GM18861 (cell line): ENCODE data around the gene ITK.

Source experiments
- ATAC-seq: cut with Tn5 transposase; IDR thresholded peaks from one replicate; pipeline ENCODE4 v1.9.1; 2021; ENCODE audit not compliant: unreplicated experiment

ITK gene

GRCh38 chr5:157278319-157279037 lies 97.8 kb downstream of the ITK start:
- ATAC-seq: no peak

DNA sequence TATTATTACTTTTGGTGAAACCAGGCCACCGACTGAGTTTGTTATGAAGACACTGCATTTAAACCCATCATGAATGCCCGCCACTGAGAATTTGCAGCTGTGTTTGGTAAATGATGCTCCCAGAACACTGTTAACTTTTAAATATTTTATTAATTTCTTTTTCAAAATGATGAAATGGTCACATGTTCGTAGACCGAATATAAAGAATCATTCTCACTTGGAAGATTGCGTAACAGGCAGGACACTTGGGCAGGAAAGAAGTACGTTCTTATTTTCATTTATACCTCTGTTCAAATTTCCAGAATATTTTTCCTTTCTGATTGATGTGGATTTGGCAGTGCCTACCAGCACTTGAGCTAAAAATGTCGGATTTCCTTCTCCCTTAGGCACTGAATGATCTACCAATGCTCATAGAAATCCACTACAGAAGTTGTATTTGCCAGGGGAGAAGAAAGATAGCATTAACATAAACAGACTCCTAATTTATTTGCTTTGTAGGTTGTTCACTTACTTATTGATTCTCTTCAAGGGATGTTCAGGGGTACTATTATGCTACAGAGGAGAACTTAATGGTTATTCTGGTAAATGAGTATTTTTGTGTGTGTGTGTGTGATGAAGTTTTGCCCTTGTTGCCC lies 99.1 kb downstream of the ITK start:
- no peak for ATAC-seq

GRCh38 chr5:157280927-157281326 lies 100.3 kb downstream of the ITK start:
- ATAC-seq: no peak

DNA sequence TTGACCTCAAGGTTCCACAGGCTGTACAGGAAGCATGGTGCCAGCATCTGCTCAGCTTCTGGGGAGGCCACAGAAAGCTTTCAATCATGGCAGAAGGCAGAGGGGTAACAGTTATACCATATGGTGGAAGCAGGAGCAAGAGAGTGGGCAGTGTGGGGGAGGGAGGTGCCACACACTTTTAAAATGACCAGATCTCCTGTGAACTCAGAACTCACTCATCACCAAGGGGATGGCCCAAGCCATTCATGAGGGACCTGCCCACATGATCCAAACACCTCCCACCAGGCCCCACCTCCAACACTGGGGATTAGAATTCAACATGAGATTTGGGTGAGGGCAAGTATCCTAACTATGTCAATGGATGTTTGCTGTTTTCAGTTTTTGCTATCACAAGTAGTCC lies 101.5 kb downstream of the ITK start:
- no peak for ATAC-seq

DNA sequence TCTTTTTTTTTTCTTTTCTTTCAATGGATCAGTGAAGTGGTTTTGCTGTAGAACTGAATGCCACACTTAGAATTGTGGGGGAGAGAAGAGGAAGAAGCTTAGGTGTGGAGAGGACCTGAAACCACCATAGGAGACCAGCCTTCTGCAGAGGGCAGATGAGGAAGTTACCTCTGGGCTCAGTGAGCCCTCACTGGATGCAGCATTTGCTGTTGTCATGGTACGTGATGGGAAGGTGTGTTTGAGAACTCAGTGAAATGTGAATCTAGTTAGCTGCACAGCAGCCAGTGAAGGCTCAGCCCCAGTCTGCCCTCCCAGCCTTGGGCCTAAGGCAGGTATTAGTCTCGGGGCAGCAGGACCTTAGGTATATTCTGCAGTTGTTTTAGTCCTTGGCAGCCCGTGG lies 102.8 kb downstream of the ITK start:
- peak; percentile 99 for ATAC-seq

DNA sequence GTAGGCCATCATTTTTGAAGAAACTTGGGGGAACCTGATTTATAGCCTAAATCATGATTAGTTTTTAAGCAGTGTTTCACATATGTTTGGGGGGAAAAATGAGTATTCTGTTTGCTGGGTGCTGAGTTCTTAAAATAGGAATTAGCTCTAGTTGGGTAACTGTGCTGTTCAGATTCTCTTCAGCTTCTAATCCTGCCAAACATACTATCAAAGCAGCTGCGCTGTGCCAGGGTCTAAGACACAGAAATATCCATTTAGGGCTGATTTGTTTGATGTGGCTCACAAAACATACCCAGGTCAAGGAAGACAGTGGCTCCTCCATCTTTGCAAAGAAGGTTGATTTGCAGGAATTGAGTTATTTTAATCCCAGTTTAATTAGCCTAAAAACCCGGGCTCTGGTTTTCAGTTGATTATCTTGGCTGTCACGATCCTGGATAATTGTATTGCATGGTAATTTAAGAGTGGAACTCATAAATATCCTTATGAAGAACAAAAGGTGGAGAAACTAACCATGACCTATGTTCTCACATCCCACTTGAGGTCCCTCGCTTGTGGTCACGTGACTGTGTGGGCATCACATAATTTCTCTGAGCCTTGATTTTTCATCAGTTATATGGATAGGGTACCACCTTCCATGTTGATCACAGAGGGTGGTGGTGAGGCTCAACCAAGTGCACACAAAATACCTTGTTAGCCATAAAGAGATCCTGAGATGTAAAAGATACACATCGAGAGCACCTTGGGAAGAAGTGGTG lies 104.0 kb downstream of the ITK start:
- no peak for ATAC-seq

GRCh38 chr5:157285310-157286035 lies 104.8 kb downstream of the ITK start:
- no peak for ATAC-seq

DNA sequence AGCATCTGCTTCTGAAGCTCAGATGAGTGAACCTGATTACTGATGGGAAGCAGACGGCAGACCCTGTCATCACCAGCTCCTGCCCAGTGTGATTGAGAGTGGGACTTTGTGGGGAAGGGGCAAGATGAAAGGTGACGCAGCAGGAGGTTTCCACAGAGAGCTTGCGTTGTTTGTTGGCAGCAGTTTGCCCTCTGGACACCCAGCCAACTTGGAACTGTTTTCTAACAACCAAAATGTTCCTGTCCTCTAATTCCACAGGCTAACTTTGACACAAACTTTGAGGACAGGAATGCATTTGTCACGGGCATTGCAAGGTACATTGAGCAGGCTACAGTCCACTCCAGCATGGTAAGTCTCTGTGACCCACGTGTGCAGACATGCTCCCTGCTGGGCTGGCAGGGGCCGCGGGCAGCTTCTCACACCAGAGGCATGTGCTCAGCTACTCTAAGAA lies 106.1 kb downstream of the ITK start:
- no peak for ATAC-seq

GRCh38 chr5:157288405-157289163 lies 107.9 kb downstream of the ITK start:
- ATAC-seq: no peak

- ATAC-seq: no peak
These were observed 108.7 kb downstream of the ITK start for GRCh38 chr5:157289164-157289819.

DNA sequence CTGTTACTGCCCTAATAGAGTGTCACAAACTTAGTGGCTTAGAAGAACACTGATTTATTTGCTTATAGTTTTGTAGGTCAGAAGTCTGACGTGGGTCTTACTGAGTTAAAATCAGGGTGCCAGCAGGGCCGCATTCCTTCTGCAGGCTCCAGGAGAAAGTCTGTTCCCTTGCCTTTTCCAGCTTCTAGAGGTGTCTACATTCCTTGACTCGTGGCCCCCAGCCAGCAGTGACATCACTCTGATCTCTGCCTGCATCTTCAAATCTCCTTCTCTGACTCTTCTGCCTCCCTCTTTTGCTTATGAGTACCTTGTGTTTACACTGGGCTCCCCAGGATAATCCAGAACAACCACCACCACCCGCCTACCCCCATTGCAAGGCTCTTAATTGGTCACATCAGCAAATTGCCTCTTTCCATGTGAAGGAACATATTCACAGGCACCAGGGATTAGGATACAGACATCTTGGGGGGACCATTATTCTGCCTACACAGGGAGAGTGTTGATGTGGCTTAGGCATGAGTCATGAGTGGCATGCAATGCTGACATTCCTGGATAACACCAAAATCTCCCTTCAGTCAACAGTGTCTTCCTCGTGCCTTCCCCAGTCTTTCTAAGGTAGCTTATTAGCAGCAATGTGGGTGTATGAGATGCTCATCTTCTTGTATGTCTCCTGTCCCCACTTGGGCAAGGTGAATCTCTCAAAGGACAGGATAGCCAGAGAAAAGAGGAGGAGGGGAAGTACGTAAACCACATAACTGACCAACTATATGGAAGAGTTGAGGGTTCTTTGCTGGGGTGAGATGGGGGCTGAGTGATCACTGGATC lies 109.7 kb downstream of the ITK start:
- ATAC-seq: no peak

DNA sequence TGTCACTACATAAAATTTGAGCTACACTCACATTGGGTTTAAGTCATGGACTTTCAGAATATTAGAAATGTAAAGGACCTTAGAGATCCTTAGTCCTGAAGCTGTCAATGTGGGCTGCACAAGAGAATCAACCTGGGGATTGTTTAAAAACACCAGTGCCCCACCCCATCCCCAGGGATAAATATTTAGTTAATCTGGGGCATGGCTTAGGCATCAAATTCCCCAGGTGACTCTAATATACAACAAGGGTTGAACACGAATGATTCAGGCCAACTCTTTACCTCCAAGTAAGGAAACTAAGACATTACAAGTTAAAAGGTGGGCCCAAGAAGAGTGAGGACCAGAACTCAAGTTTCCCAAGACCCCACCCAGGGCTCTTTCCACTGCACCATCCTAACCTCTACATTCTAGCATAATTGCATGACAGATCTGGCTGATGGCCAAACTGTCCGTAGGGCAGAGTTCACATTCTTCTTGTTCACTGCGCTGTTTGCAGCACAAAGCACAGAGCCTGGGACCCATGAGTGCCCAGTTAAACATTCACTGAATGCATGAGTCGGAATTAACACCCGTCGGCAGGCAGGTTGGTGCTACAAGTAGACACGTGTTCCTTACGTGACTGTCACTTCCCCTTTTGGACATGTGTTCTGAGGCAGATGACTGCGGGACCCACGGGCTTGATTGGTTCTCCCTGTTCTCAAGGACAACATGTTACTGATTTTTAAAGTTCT lies 110.5 kb downstream of the ITK start:
- ATAC-seq: peak; percentile 98

DNA sequence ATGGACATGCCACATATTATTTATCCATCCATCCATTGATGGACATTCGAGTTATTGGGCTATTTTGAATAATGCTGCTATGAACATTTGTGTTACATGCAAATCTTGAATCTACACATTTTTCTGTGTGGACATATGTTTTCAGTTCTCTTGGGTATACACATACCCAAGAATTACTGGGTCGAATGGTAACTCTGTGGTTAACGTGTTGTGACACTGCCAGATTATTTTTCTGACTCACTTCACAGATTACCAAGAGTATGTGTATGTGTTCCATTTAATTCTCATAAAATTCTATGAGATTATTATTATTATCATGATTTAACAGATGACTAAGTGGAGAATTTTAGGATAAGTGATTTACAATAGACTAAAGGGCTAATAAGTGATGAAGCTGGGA lies 112.0 kb downstream of the ITK start:
- no peak for ATAC-seq

DNA sequence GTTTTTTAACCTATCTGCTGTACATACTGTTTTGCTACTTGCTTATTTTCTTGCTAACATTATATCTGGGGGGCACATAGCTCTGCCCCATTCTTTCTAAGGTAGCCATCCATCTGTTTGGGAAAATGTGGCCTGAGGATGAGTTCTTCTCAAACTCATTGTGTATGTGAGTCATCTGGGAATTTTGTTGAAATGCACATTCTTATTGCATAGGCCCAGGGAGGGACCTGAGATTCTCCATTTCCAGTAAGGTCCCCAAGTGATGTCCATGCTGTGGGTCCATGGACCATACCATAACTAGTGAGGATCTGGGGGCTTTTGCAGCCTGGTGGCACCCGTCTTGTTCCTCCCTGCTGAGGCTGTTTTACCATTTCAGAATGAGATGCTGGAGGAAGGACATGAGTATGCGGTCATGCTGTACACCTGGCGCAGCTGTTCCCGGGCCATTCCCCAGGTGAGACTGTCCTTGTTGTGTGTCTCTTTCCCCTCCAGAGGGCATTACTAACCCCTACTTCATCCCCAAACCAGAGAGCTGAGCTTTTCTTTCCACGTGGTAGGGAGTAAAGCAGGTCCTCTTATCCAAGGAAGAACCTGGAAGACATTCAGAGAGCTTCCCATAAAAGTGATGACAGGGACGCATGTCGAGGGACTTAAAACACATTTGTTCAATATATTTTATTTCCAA lies 113.9 kb downstream of the ITK start:
- ATAC-seq: no peak

DNA sequence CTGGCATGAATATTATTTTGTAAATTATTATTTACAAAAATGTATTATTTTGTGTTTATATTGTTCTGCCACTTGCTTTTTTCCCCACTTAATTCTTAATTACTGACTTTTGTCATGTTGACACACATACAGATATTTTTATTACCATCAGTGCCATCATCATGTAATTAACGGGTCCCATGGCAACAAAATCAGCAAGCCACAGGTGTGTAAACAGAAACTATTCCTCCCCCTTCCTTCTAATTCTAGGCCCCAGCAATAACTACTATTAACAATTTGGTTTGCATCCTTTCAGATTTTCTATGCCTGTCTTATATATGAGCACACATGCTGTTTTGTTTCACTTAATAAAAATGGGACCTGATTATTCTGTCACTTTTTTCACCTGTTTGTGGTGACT lies 114.6 kb downstream of the ITK start:
- no peak for ATAC-seq

DNA sequence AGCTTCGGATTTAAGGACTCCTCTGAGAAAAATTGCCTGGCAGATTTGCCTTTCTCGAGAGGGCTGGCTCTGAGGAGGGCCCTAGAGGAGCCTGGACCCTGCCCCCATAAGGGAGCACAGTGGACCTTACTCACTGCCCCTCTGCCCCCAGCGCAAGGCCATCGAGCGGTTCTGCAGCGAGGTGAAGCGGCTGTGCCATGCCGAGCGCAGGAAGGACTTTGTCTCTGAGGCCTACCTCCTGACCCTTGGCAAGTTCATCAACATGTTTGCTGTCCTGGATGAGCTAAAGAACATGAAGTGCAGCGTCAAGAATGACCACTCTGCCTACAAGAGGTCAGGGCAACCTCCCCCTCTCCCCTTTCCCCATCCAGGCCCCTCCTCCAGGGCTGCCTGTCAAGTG lies 119.9 kb downstream of the ITK start:
- no peak for ATAC-seq

- ATAC-seq: no peak
These were observed 120.4 kb downstream of the ITK start for GRCh38 chr5:157301066-157301465.

DNA sequence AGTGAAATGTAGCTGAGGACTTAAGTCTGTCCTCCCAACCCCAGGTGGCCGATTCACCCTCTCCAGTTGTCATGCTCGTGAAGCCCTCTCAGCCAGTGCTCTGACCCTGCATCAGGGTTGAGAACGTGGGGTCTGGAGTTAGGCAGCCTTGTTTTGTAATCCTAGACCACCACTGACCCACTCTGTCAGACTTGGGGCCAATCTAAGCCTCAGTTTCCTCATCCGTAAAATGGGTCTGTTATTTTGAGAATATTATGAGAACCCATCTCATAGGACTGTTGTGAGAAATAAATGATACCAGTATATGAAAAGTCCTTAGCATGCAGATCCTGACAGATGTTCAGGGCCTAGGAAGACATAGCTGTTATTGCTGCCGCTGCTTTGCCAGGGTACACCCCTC lies 122.4 kb downstream of the ITK start:
- ATAC-seq: no peak
